GM23338 (cell line): Measurements from ENCODE around the gene COLEC12. TPM values are rescaled to one million over a fixed set of nuclear protein-coding genes. Genes with fewer than 3 reads are reported as not detected.

Experiments
- ATAC-seq: fragments of 200-7000 bp; cut with Tn5 transposase; 3 replicates; pipeline ENCODE4 v1.9.1; 2020
- DNase-seq: peaks from one replicate; pipeline ENCODE4 v3.0.0-alpha.2; 2015; ENCODE audit warnings: low spot score
- H2AFZ ChIP-seq: fragments of 200-600 bp; sonication (generic); 2 replicates; pipeline ENCODE4 v1.8.0; 2016; ENCODE audit warnings: antibody characterized with exemption, mild to moderate bottlenecking, moderate library complexity
- H3F3A ChIP-seq: fragments of 200-600 bp; sonication (generic); replicated peaks from 2 replicates; pipeline ENCODE4 v1.8.0; 2017; ENCODE audit warnings: antibody characterized with exemption, mixed run types, low read depth
- H3K27ac ChIP-seq: fragments of 200-600 bp; sonication (generic); 2 replicates; pipeline ENCODE4 v1.6.1; 2016; ENCODE audit warnings: low read depth
- H3K27me3 ChIP-seq: fragments of 200-600 bp; sonication (generic); 2 replicates; pipeline ENCODE4 v1.8.0; 2016; ENCODE audit warnings: mild to moderate bottlenecking, mixed run types, moderate library complexity; ENCODE audit not compliant: insufficient read depth
- H3K36me3 ChIP-seq: fragments of 200-600 bp; sonication (generic); 2 replicates; pipeline ENCODE4 v1.8.0; 2016; ENCODE audit warnings: mild to moderate bottlenecking; ENCODE audit not compliant: insufficient read depth
- H3K4me1 ChIP-seq: fragments of 200-600 bp; sonication (generic); 2 replicates; pipeline ENCODE4 v1.8.0; 2016; ENCODE audit warnings: mild to moderate bottlenecking, moderate library complexity; ENCODE audit not compliant: insufficient read depth
- H3K4me2 ChIP-seq: fragments of 200-600 bp; sonication (generic); 2 replicates; pipeline ENCODE4 v1.7.1; 2017; ENCODE audit warnings: mixed run types
- H3K4me3 ChIP-seq: fragments of 200-600 bp; sonication (generic); 2 replicates; pipeline ENCODE4 v1.6.1; 2016; ENCODE audit warnings: mixed run types
- H3K79me2 ChIP-seq: fragments of 200-600 bp; sonication (generic); replicated peaks from 2 replicates; pipeline ENCODE4 v1.8.0; 2017; ENCODE audit warnings: mild to moderate bottlenecking; ENCODE audit not compliant: insufficient read depth
- H3K9me2 ChIP-seq: fragments of 200-600 bp; sonication (generic); 2 replicates; pipeline ENCODE4 v1.8.0; 2017; ENCODE audit not compliant: insufficient read depth
- H4K20me1 ChIP-seq: fragments of 200-600 bp; sonication (generic); replicated peaks from 2 replicates; pipeline ENCODE4 v1.8.0; 2017; ENCODE audit warnings: mild to moderate bottlenecking; ENCODE audit not compliant: insufficient read depth
- H3K27ac Mint-ChIP-seq: 2 replicates; pipeline ENCODE4 v1.8.0; 2020; ENCODE audit warnings: inconsistent platforms, mild to moderate bottlenecking, moderate library complexity, mixed read lengths
- H3K27me3 Mint-ChIP-seq: 3 replicates; pipeline ENCODE4 v1.8.0; 2022; ENCODE audit warnings: low read depth, mild to moderate bottlenecking, moderate library complexity, mixed read lengths, inconsistent platforms; ENCODE audit not compliant: insufficient read depth, poor library complexity
- H3K36me3 Mint-ChIP-seq: 3 replicates; pipeline ENCODE4 v1.8.0; 2021; ENCODE audit warnings: low read depth, mild to moderate bottlenecking, inconsistent platforms, moderate library complexity, mixed read lengths
- H3K4me1 Mint-ChIP-seq: 3 replicates; pipeline ENCODE4 v1.8.0; 2020; ENCODE audit warnings: mild to moderate bottlenecking, inconsistent platforms, mixed read lengths
- H3K4me3 Mint-ChIP-seq: 3 replicates; pipeline ENCODE4 v1.8.0; 2021; ENCODE audit warnings: moderate library complexity, mild to moderate bottlenecking, inconsistent platforms, mixed read lengths
- H3K9me3 Mint-ChIP-seq: 3 replicates; pipeline ENCODE4 v1.8.0; 2020; ENCODE audit warnings: moderate library complexity, mild to moderate bottlenecking, inconsistent platforms, mixed read lengths
- CTCF ChIP-seq, 2 experiments: fragments of 200-600 bp in 1 of 2; sonication (generic) in 1 of 2; conservative IDR thresholded peaks; 2 replicates each; pipeline versions ENCODE4 v1.5.1 to v1.6.1; 2016 to 2017; ENCODE audit warnings: antibody characterized with exemption in 2 of 2, low read depth in 2 of 2, mild to moderate bottlenecking in 2 of 2, moderate library complexity in 1 of 2
- ETS1 ChIP-seq: IDR thresholded peaks from 2 replicates; pipeline ENCODE4 v1.6.1; 2016; ENCODE audit warnings: antibody characterized with exemption
- EZH2 ChIP-seq: fragments of 200-600 bp; sonication (generic); IDR thresholded peaks from one replicate; pipeline ENCODE4 v1.8.0; 2017; ENCODE audit warnings: antibody characterized with exemption, mild to moderate bottlenecking, low read depth; ENCODE audit not compliant: unreplicated experiment
- JUNB ChIP-seq: IDR thresholded peaks from one replicate; pipeline ENCODE4 v1.6.1; 2016; ENCODE audit warnings: antibody characterized with exemption; ENCODE audit not compliant: unreplicated experiment
- NANOG ChIP-seq: IDR thresholded peaks from 2 replicates; pipeline ENCODE4 v1.6.1; 2016; ENCODE audit warnings: antibody characterized with exemption, borderline replicate concordance
- POLR2AphosphoS5 ChIP-seq: IDR thresholded peaks from 2 replicates; pipeline ENCODE4 v1.6.1; 2016; ENCODE audit warnings: antibody characterized with exemption, low read depth
- REST ChIP-seq: IDR thresholded peaks from one replicate; pipeline ENCODE4 v1.6.1; 2018; ENCODE audit warnings: antibody characterized with exemption; ENCODE audit not compliant: unreplicated experiment
- ZNF114 ChIP-seq: fragments of 250-450 bp; sonication (Bioruptor Pico); IDR thresholded peaks from 2 replicates; pipeline ENCODE4 v1.5.0; 2020; ENCODE audit warnings: mild to moderate bottlenecking, moderate library complexity
- ZNF331 ChIP-seq: fragments of 250-450 bp; sonication (Bioruptor Pico); IDR thresholded peaks from 2 replicates; pipeline ENCODE4 v1.5.0; 2020; ENCODE audit warnings: low read depth, mild to moderate bottlenecking, moderate library complexity
- polyA plus RNA-seq: library from polyadenylated mRNA; unstranded; fragments of >200 nt; fragmentation: Nextera tagmentation; extraction: Ambion mirVana; gene quantifications from 2 replicates; pipeline ENCODE4 v1.2.1, GENCODE V29; 2016
- total RNA-seq: library from RNA; depleted of rRNA; stranded (reverse); fragments of >200 nt; shearing (Covaris generic); gene quantifications from 2 replicates; pipeline ENCODE4 v1.2.3, GENCODE V29; 2014

The COLEC12 gene
- total and polyA plus RNA-seq, 2 experiments from 2014 or later = 1.1 to 3.2 TPM

DNA sequence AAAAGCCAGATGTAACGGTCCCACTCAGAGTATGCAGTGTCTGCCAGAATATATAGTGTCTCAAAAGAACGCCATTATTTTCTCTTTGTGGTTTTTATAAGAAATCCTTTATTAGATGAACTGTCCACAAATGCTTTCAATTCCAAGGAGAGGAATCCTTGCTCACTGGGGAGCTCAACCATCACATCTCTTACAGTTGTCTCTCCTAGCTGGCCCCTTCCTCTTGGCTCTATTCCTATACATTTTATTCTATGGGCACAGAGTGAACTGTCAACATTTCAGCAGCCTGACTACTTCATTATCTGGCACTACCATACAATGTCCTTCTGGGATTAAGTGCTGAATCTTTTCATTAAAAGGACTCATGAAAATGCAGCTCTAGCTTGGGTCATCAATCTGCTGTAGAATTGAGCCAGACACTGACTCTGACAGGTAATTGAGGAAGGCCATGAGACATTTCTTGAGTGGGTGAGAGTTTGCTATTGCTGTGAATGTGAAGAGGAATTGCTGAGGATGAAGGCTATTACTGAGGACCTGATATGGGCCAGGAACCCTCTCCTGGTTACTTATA lies 136.2 kb downstream of the COLEC12 start (continued):
- no peak for TF ChIP-seq CTCF (conservative IDR thresholded peaks at IDR 0.05; ENCODE audit: low read depth in 2 of 2)
- TF ChIP-seq POLR2AphosphoS5 = no peak
- TF ChIP-seq NANOG = no peak
- no peak for TF ChIP-seq ETS1
- TF ChIP-seq ZNF114 (CRISPR knock-in tag) = no peak
- no peak for TF ChIP-seq ZNF331 (CRISPR knock-in tag)
- TF ChIP-seq REST = no peak
- TF ChIP-seq EZH2 = no peak

- H3K4me3 ChIP-seq = no peak overlapping the region
- H3F3A ChIP-seq = no peaks in the 10 kb centered on the region
- Mint-ChIP-seq H3K9me3 (no peaks in the 10 kb centered on the region), H3K4me1 (peaks cover 36% of the 10 kb centered on the region), H3K36me3 (no peaks in the 10 kb centered on the region), H3K4me3 (no peak overlapping the region), H3K27ac (0 out of 2 replicates have a peak overlapping the region, but pooled peaks have one; percentile 42), H3K27me3 (peaks cover 5% of the 10 kb centered on the region)
- no peak overlapping the region for H3K27ac ChIP-seq
- H3K79me2 ChIP-seq = no peaks in the 10 kb centered on the region
- ATAC-seq = no peak
- no peaks in the 10 kb centered on the region for H3K27me3 ChIP-seq
- H2AFZ ChIP-seq = no peak overlapping the region
- no peaks in the 10 kb centered on the region for H3K36me3 ChIP-seq
- DNase-seq = no peak
- H3K4me2 ChIP-seq = 0 out of 2 replicates have a peak overlapping the region, but pooled peaks have one; percentile 60
- H3K9me2 ChIP-seq = peaks cover 7% of the 10 kb centered on the region; the same call in 1 of the 2 replicates
- no peaks in the 10 kb centered on the region for H4K20me1 ChIP-seq
- H3K4me1 ChIP-seq = peaks cover 19% of the 10 kb centered on the region
- no peak for TF ChIP-seq ZNF114 (CRISPR knock-in tag)
- TF ChIP-seq ZNF331 (CRISPR knock-in tag) = no peak
- TF ChIP-seq REST = no peak
- TF ChIP-seq JUNB = no peak
- no peak for TF ChIP-seq NANOG
- no peak for TF ChIP-seq CTCF (conservative IDR thresholded peaks at IDR 0.05; ENCODE audit: low read depth in 2 of 2)
- no peak for TF ChIP-seq POLR2AphosphoS5
- TF ChIP-seq ETS1 = no peak
These were observed 137.0 kb downstream of the COLEC12 start for GRCh38 chr18:363301-364085.
